Large intestine (tissue), 3 donors: Measurements from ENCODE around the gene COL23A1. TPM values are rescaled to one million over a fixed set of nuclear protein-coding genes. Genes with fewer than 3 reads are reported as not detected.
A peak's percentile ranks its signal among the peaks of the same experiment; 100 is the strongest.

Source experiments
- DNase-seq, 2 donors: peaks; one replicate each; pipeline versions ENCODE4 v3.0.0 to v3.0.0-alpha.2; 2013
- H3K27ac ChIP-seq: one replicate; pipeline ENCODE4 v1.5.1; 2013; ENCODE audit warnings: low read length
- H3K27me3 ChIP-seq: 2 replicates; pipeline ENCODE4 v1.6.1; 2013; ENCODE audit warnings: low read length; ENCODE audit not compliant: control insufficient read depth, insufficient read depth
- H3K36me3 ChIP-seq: 2 replicates; pipeline ENCODE4 v1.6.1; 2013; ENCODE audit warnings: low read length; ENCODE audit not compliant: control insufficient read depth, insufficient read depth
- H3K4me1 ChIP-seq: one replicate; pipeline ENCODE4 v1.6.1; 2013; ENCODE audit warnings: low read length; ENCODE audit not compliant: control insufficient read depth, insufficient read depth
- H3K4me3 ChIP-seq: one replicate; pipeline ENCODE4 v1.5.1; 2013; ENCODE audit warnings: low read length
- H3K9me3 ChIP-seq: one replicate; pipeline ENCODE4 v1.6.1; 2013; ENCODE audit warnings: mild to moderate bottlenecking, low read depth, low read length, moderate library complexity; ENCODE audit not compliant: control insufficient read depth
- WGBS: methylation state at CpG from one replicate; pipeline ENCODE4 v1.1.5; 2013; ENCODE audit warnings: low lambda C conversion rate; ENCODE audit not compliant: insufficient coverage; 5-methylcytosine and 5-hydroxymethylcytosine counted together
- polyA plus RNA-seq: library from polyadenylated mRNA; unstranded; fragments of 120-200 nt; gene quantifications from one replicate; pipeline ENCODE4 v1.2.1, GENCODE V29; 2013

Gene COL23A1
- polyA plus RNA-seq, 1 donor = 8.9 TPM

DNA sequence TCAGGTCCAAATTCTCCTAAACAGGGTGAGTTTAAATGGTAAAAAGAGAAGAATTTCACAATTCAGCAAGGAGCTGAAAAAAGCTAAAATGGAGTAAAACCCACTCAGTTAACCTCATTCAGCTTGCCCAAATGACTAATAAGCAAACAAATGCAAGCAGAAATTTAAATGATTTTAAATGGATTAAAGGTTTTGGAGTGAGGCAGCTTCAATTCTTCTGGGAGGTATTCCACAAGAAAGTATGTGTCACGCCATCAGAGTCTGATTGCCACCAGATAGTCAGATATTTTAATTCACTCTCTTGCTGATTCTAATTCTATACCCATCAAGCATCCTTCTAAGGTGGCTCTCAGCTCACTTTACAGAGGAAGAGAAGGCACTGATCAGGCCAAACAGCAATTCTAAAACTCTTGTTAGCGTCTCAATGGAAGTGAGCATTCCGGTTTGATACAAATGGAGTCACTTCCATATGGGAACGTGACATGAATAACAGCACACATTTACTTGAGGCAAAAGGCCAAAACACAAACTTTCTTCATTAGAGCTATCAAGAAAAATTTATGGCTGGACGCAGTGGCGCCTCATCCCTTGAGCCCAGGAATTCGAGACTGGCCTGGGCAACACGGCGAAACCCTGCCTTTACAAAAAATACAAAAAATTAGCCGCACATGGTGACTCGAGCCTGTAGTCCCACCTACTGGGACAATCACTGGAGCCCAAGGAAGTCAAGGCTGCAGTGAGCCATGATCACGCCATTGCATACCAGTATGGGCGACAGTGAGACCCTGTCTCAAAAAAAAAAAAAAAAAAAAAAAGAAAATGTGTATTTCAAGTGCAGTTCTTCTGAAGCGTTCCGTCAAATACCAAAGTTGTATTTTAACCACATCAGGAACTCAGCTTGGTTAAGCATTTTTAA lies 34.7 kb upstream of the COL23A1 start:
- Histone ChIP-seq H3K4me1 (peaks cover 5% of the 10 kb centered on the region), H3K9me3 (peaks cover 3% of the 10 kb centered on the region), H3K27ac (peak overlapping the region; percentile 66), H3K36me3 (peaks cover 22% of the 10 kb centered on the region), H3K27me3 (no peaks in the 10 kb centered on the region), H3K4me3 (peak overlapping the region; percentile 83)
- WGBS = 0% methylated on average over 2 of the region's 15 CpGs
- peak in 1 of 2 donors; percentile 16 for DNase-seq

DNA sequence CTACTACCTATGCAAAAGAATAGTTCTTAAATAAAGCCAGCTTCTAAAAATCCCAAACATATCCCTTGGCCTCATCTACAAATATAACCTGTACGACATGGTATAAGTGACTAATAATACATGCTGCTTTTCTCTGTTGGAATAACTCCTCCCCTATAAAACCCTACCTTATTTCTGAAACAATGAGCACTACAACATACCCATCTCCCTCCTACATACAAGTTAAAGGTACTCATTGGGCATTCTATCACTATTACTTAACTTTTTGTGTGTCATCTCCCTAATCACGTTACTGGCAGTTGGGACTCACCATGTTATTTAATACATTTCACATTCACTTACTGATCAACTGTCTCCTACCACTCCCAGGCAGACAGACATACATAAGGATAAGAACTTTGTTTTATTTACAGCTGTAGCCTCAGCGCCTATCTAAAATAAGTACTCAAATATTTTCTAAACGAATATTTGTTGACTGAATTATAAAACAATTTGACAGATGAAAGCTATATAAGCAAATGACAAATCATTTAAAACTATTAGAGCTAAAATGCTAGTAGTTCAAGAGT lies 32.6 kb upstream of the COL23A1 start:
- WGBS = 97% methylated on average over 3 of the region's 4 CpGs
- H3K9me3 ChIP-seq = peaks cover 3% of the 10 kb centered on the region
- H3K27ac ChIP-seq = no peak overlapping the region
- H3K27me3 ChIP-seq = no peaks in the 10 kb centered on the region
- H3K36me3 ChIP-seq = peaks cover 36% of the 10 kb centered on the region
- H3K4me1 ChIP-seq = peaks cover 5% of the 10 kb centered on the region
- no peak for DNase-seq
- no peak overlapping the region for H3K4me3 ChIP-seq

- Histone ChIP-seq H3K4me1 (peaks cover 1% of the 10 kb centered on the region), H3K9me3 (no peaks in the 10 kb centered on the region), H3K27ac (no peak overlapping the region), H3K4me3 (no peak overlapping the region), H3K27me3 (no peaks in the 10 kb centered on the region), H3K36me3 (peaks cover 61% of the 10 kb centered on the region)
- WGBS = no CpG with 5 or more reads among the region's 1 CpG
- DNase-seq = no peak
Observed at GRCh38 chr5:178619390-178619789, 29.2 kb upstream of the COL23A1 start.

GRCh38 chr5:178612299-178612698 lies 22.1 kb upstream of the COL23A1 start:
- Histone ChIP-seq H3K27ac (no peak overlapping the region), H3K4me3 (no peak overlapping the region), H3K36me3 (peaks cover 70% of the 10 kb centered on the region), H3K27me3 (no peaks in the 10 kb centered on the region), H3K9me3 (no peaks in the 10 kb centered on the region), H3K4me1 (no peaks in the 10 kb centered on the region)
- whole genome bisulfite sequencing = 40% methylated on average over 2 of the region's 7 CpGs
- DNase-seq = no peak

DNA sequence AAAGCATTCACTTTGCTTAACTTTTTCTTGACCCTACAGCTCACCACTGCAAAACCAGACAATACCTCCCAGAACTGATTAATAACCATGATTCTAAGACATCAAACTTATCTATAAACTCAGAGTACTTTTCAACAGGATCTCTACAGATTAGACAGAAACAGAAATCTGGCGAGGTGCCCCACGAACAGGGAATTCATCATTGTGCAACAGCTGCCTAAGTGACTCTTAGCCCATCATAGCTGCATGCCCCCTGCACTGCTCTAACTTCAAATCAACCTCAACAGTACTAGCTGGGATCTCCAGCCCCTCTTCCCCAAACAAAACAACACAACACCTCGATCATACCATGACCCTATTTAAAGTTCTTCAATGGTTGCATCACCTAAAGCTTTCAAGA lies 16.1 kb upstream of the COL23A1 start:
- WGBS = no CpG with 5 or more reads among the region's 3 CpGs
- Histone ChIP-seq H3K27ac (no peak overlapping the region), H3K4me1 (no peaks in the 10 kb centered on the region), H3K36me3 (peaks cover 56% of the 10 kb centered on the region), H3K4me3 (no peak overlapping the region), H3K9me3 (no peaks in the 10 kb centered on the region), H3K27me3 (no peaks in the 10 kb centered on the region)
- no peak for DNase-seq

- no peak overlapping the region for H3K27ac ChIP-seq
- H3K27me3 ChIP-seq = no peaks in the 10 kb centered on the region
- no peaks in the 10 kb centered on the region for H3K9me3 ChIP-seq
- no peak for DNase-seq
- no CpG with 5 or more reads among the region's 3 CpGs for WGBS
- no peak overlapping the region for H3K4me3 ChIP-seq
- no peaks in the 10 kb centered on the region for H3K4me1 ChIP-seq
- H3K36me3 ChIP-seq = peaks cover 53% of the 10 kb centered on the region
Observed at GRCh38 chr5:178605788-178606187, 15.6 kb upstream of the COL23A1 start.

DNA sequence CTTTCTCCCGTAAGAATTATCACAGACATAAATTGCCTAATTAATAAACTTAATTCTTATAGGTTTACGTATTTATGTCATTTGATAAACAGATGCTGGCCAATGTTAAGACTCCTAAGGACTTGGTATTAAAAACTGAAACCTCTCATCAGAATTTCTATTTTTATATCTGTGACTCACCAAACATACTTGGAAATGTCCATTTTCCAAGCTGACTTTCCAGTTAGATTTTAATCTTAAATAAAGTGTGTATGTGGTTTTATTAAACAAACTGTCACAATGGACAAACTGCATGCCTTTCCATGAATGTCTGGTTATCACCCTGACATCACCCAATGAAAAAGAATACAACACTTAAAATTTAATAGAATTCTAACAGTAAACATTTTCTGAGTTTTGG lies 12.6 kb upstream of the COL23A1 start:
- Histone ChIP-seq H3K36me3 (peaks cover 42% of the 10 kb centered on the region), H3K4me1 (no peaks in the 10 kb centered on the region), H3K4me3 (no peak overlapping the region), H3K27me3 (no peaks in the 10 kb centered on the region), H3K27ac (no peak overlapping the region), H3K9me3 (no peaks in the 10 kb centered on the region)
- 100% methylated on average over 1 of the region's 2 CpGs for WGBS
- DNase-seq = no peak

DNA sequence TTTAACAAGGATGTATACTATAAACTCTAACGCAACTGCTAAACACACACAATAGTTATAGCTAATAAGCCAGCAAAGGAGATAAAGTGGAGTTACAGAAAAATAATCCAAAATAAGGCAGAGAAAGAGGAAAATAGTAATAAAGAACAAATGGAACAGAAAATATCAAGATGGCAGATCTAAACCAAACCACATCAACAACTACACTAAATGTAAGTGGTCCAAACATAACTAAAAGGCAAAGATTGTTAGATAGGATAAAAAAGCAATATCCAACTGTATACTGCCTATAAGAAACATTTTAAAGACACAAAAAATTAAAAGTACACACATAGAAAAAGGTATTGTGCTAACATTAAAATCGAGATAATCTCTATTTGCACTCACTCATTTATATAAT lies 5.6 kb upstream of the COL23A1 start:
- Histone ChIP-seq H3K9me3 (peaks cover 3% of the 10 kb centered on the region), H3K27ac (no peak overlapping the region), H3K36me3 (peaks cover 10% of the 10 kb centered on the region), H3K4me1 (no peaks in the 10 kb centered on the region), H3K4me3 (no peak overlapping the region), H3K27me3 (peaks cover 14% of the 10 kb centered on the region)
- WGBS = 100% methylated on average over 2 of the region's 2 CpGs
- DNase-seq = no peak

DNA sequence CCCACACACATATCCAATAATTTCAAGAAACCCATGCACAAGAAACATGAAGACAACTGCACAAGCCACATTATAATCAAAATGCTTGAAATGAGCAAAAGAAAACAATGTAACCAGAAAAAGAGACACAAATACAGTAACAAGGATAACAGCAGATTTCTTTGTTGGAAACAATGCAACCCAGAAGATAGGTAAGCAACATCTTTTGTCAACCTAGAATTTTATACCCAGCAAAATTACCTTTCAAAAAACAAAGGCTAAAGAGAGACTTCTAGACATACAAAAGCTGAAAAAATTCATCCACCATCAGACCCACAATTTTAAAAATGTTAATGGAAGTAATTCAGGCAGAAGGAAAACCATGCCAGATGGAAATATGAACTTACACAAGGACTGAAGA lies 5.0 kb upstream of the COL23A1 start:
- no peaks in the 10 kb centered on the region for H3K4me1 ChIP-seq
- DNase-seq = no peak
- H3K4me3 ChIP-seq = no peak overlapping the region
- H3K9me3 ChIP-seq = peaks cover 3% of the 10 kb centered on the region
- H3K27me3 ChIP-seq = peaks cover 20% of the 10 kb centered on the region
- H3K36me3 ChIP-seq = peaks cover 6% of the 10 kb centered on the region
- H3K27ac ChIP-seq = no peak overlapping the region

- peaks cover 3% of the 10 kb centered on the region for H3K9me3 ChIP-seq
- no peak overlapping the region for H3K27ac ChIP-seq
- DNase-seq = peak in 1 of 2 donors; percentile 10
- H3K36me3 ChIP-seq = peaks cover 2% of the 10 kb centered on the region
- no peak overlapping the region for H3K4me3 ChIP-seq
- no peaks in the 10 kb centered on the region for H3K4me1 ChIP-seq
- no CpG with 5 or more reads among the region's 9 CpGs for WGBS
- H3K27me3 ChIP-seq = peaks cover 54% of the 10 kb centered on the region
Observed at GRCh38 chr5:178590924-178591423, 781 bp upstream of the COL23A1 start.
